Astrocyte (in vitro differentiated cells and primary cell): ENCODE measurements around the gene NRG2. TPM values are rescaled to one million over a fixed set of nuclear protein-coding genes. Genes with fewer than 3 reads are reported as not detected.
A peak's percentile ranks its signal among the peaks of the same experiment; 100 is the strongest.

Experiments
- DNase-seq: peaks from one replicate; pipeline ENCODE4 v3.0.0-alpha.2; 2010; ENCODE audit warnings: low read depth
- FAIRE-seq: peaks from 2 replicates; lab custom pipeline; 2011; peaks lifted over from hg19 to GRCh38; lab: Jason Lieb, UNC
- H2AFZ ChIP-seq: 2 replicates; pipeline ENCODE4 v1.6.0; 2012; ENCODE audit warnings: low read depth, low read length, inconsistent platforms
- H3K27ac ChIP-seq: 2 replicates; pipeline ENCODE4 v1.5.1; 2011; ENCODE audit warnings: low read depth, low read length, inconsistent platforms
- H3K27me3 ChIP-seq: 2 replicates; pipeline ENCODE4 v1.6.0; 2011; ENCODE audit warnings: low read length, inconsistent platforms; ENCODE audit not compliant: insufficient read depth
- H3K36me3 ChIP-seq: 2 replicates; pipeline ENCODE4 v1.5.1; 2011; ENCODE audit warnings: low read length, inconsistent platforms; ENCODE audit not compliant: insufficient read depth
- H3K4me1 ChIP-seq: 2 replicates; pipeline ENCODE4 v1.5.1; 2011; ENCODE audit warnings: low read length, inconsistent platforms; ENCODE audit not compliant: insufficient read depth
- H3K4me2 ChIP-seq: 2 replicates; pipeline ENCODE4 v1.6.0; 2012; ENCODE audit warnings: low read length, inconsistent platforms
- H3K4me3 ChIP-seq: 2 replicates; pipeline ENCODE4 v1.5.1; 2011; ENCODE audit warnings: low read depth, mild to moderate bottlenecking, low read length, inconsistent platforms; ENCODE audit not compliant: insufficient read depth
- H3K79me2 ChIP-seq: 2 replicates; pipeline ENCODE4 v1.6.0; 2012; ENCODE audit warnings: mild to moderate bottlenecking, low read length, inconsistent platforms; ENCODE audit not compliant: insufficient read depth
- H3K9ac ChIP-seq: 2 replicates; pipeline ENCODE4 v1.6.0; 2012; ENCODE audit warnings: mild to moderate bottlenecking, low read length, inconsistent platforms
- H3K9me3 ChIP-seq: 2 replicates; pipeline ENCODE4 v1.5.1; 2012; ENCODE audit warnings: low read depth, mild to moderate bottlenecking, low read length, inconsistent platforms; ENCODE audit not compliant: insufficient read depth
- H4K20me1 ChIP-seq: 2 replicates; pipeline ENCODE4 v1.6.0; 2012; ENCODE audit warnings: low read length, inconsistent platforms; ENCODE audit not compliant: insufficient read depth
- H3K27ac Mint-ChIP-seq: one replicate; pipeline ENCODE4 v1.8.0; 2021; ENCODE audit warnings: mild to moderate bottlenecking, mixed read lengths; ENCODE audit not compliant: unreplicated experiment
- H3K27me3 Mint-ChIP-seq: one replicate; pipeline ENCODE4 v1.8.0; 2021; ENCODE audit warnings: low read depth, mixed read lengths; ENCODE audit not compliant: unreplicated experiment
- H3K36me3 Mint-ChIP-seq: one replicate; pipeline ENCODE4 v1.8.0; 2021; ENCODE audit warnings: low read depth, mixed read lengths; ENCODE audit not compliant: unreplicated experiment
- H3K4me1 Mint-ChIP-seq: one replicate; pipeline ENCODE4 v1.8.0; 2021; ENCODE audit warnings: low read depth, mixed read lengths; ENCODE audit not compliant: unreplicated experiment
- H3K4me3 Mint-ChIP-seq: one replicate; pipeline ENCODE4 v1.8.0; 2021; ENCODE audit warnings: mild to moderate bottlenecking, moderate library complexity, mixed read lengths; ENCODE audit not compliant: unreplicated experiment
- H3K9me3 Mint-ChIP-seq: one replicate; pipeline ENCODE4 v1.8.0; 2021; ENCODE audit warnings: mild to moderate bottlenecking, mixed read lengths; ENCODE audit not compliant: unreplicated experiment
- EZH2 ChIP-seq: IDR thresholded peaks from 2 replicates; pipeline ENCODE4 v1.6.1; 2012; ENCODE audit warnings: mild to moderate bottlenecking, low read length, inconsistent platforms; ENCODE audit not compliant: insufficient read depth
- total RNA-seq: library from RNA; stranded (reverse); gene quantifications from 2 replicates; pipeline ENCODE4 v1.2.1, GENCODE V29; 2021
- TF ChIP-seq, protein P1 (sequence below): IDR thresholded peaks from 2 replicates; pipeline ENCODE4 v1.5.1; 2011; ENCODE audit warnings: low read depth, mild to moderate bottlenecking, inconsistent platforms, low read length, moderate library complexity; ENCODE audit not compliant: insufficient read depth

Gene NRG2
- total RNA-seq, 1 donor from 2014 or later: 0.54 TPM

DNA sequence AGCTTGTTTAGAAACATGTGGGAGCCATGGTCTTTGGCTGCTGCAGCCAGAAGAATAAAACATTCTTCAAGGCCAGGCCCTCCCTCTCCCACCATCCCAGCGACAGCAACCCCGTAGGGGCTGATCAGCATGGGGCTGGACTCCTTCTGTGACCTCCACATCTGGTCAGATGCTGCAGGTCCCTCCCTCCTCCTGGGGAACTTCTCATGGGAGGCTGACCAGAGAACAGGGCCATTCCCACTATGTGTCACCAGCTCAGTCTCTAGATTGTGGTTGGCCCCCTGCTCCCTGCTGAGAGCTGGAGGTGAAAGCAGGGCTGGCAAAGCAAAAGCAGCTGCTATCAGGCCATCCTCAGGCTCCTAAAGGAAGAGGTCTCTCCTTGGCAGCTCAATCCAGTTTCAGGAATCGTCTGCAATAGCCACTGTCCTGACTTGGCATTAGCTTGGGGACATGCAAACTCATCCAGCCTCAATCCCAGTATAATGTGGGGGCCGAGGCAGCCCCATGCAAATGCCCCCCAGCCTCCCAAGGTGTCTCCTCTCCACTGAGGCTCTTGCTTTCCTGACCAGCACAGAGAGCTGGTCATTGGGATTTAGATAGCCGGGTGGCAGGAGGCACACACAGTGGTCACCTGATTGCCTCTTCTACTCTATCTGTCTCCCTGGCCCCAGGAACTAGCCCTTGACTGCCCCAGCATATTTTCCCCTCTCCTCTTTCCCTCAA lies 81.5 kb downstream of the NRG2 start:
- no peaks in the 10 kb centered on the region for H3K4me1 ChIP-seq
- H3K27me3 ChIP-seq: peaks cover 8% of the 10 kb centered on the region
- H3K36me3 ChIP-seq: no peaks in the 10 kb centered on the region
- no peak overlapping the region for H3K4me3 ChIP-seq
- no peak overlapping the region for H3K9ac ChIP-seq
- peaks cover 2% of the 10 kb centered on the region for H3K4me1 Mint-ChIP-seq
- H3K27me3 Mint-ChIP-seq: peaks cover 56% of the 10 kb centered on the region
- no peak overlapping the region for H2AFZ ChIP-seq
- no peak overlapping the region for H3K27ac ChIP-seq
- no peaks in the 10 kb centered on the region for H3K9me3 ChIP-seq
- FAIRE-seq (no peak), DNase-seq (no peak)
- H3K79me2 ChIP-seq: no peaks in the 10 kb centered on the region
- peak overlapping the region; percentile 9 for H3K4me2 ChIP-seq
- TF ChIP-seq, protein P1, sequence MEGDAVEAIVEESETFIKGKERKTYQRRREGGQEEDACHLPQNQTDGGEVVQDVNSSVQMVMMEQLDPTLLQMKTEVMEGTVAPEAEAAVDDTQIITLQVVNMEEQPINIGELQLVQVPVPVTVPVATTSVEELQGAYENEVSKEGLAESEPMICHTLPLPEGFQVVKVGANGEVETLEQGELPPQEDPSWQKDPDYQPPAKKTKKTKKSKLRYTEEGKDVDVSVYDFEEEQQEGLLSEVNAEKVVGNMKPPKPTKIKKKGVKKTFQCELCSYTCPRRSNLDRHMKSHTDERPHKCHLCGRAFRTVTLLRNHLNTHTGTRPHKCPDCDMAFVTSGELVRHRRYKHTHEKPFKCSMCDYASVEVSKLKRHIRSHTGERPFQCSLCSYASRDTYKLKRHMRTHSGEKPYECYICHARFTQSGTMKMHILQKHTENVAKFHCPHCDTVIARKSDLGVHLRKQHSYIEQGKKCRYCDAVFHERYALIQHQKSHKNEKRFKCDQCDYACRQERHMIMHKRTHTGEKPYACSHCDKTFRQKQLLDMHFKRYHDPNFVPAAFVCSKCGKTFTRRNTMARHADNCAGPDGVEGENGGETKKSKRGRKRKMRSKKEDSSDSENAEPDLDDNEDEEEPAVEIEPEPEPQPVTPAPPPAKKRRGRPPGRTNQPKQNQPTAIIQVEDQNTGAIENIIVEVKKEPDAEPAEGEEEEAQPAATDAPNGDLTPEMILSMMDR: no peak
- no peak for TF ChIP-seq EZH2
- no peak overlapping the region for H3K27ac Mint-ChIP-seq
- no peaks in the 10 kb centered on the region for H4K20me1 ChIP-seq
- no peak overlapping the region for H3K4me3 Mint-ChIP-seq
- H3K36me3 Mint-ChIP-seq: no peaks in the 10 kb centered on the region
- H3K9me3 Mint-ChIP-seq: no peaks in the 10 kb centered on the region

DNA sequence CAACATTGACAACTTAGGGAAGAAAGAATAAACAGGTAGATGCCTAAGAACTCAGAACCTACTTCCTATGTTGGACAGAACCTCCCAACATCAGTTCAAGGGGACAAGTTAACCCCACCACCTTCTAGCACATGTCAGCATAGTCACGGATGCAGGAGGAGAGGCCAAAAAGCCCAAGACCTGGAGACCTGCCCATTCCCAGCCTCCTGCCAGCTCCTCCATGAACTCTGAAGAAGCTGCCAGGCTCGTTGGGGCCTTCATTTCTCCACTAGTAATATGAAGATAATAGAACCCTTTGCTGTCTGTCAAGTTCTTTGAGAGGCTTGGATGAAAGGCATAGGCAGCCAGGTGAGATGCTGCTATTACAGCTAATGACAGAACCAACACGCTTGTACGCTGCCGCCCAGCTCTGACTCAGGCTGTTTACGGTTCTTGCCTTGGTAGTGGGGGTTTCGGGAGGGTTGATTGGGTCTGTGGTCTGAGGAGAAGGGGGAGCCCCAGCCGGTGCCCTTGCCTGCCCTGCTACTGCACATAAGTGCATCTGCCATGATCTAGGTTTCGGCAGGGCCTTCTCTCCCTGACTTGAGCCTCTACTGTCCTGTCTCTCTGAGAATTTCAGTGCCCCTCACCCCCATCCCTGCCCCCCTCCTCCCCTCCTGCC lies 82.2 kb downstream of the NRG2 start:
- Mint-ChIP-seq H3K27ac (peak overlapping the region; percentile 62), H3K4me3 (no peak overlapping the region), H3K27me3 (peaks cover 56% of the 10 kb centered on the region), H3K36me3 (no peaks in the 10 kb centered on the region), H3K9me3 (no peaks in the 10 kb centered on the region), H3K4me1 (peaks cover 2% of the 10 kb centered on the region)
- Histone ChIP-seq H4K20me1 (no peaks in the 10 kb centered on the region), H3K4me1 (no peaks in the 10 kb centered on the region), H3K27ac (no peak overlapping the region), H3K9me3 (no peaks in the 10 kb centered on the region), H2AFZ (no peak overlapping the region), H3K4me3 (no peak overlapping the region), H3K4me2 (no peak overlapping the region), H3K36me3 (no peaks in the 10 kb centered on the region), H3K27me3 (peaks cover 8% of the 10 kb centered on the region), H3K9ac (no peak overlapping the region), H3K79me2 (no peaks in the 10 kb centered on the region)
- DNase-seq (no peak), FAIRE-seq (no peak)
- TF ChIP-seq, protein P1: no peak
